PFSK-1 (cell line): Measurements from ENCODE around the gene ARHGAP25.

Source experiments
- FOXP2 ChIP-seq: optimal IDR thresholded peaks from 2 replicates; pipeline ENCODE3; 2011; ENCODE audit warnings: borderline replicate concordance, control low read depth, inconsistent platforms; ENCODE audit not compliant: insufficient read depth; ENCODE audit errors: extremely low read length, extremely low read depth
- POLR2AphosphoS5 ChIP-seq: IDR thresholded peaks from 2 replicates; pipeline ENCODE4 v1.6.1; 2012; ENCODE audit warnings: low read depth, mild to moderate bottlenecking, control low read depth, low read length, moderate library complexity
- SIN3A ChIP-seq: IDR thresholded peaks from 2 replicates; pipeline ENCODE4 v1.6.1; 2012; ENCODE audit warnings: mild to moderate bottlenecking, low read length, moderate library complexity, borderline replicate concordance; ENCODE audit not compliant: insufficient read depth
- TAF1 ChIP-seq: IDR thresholded peaks from 2 replicates; pipeline ENCODE4 v1.6.1; 2012; ENCODE audit warnings: low read length, control low read depth, borderline replicate concordance; ENCODE audit not compliant: insufficient read depth
- TF ChIP-seq, protein P1 (sequence below), 2 experiments: IDR thresholded peaks; 2 replicates each; pipeline versions ENCODE4 v1.6.1 to v1.8.0; 2011 to 2012; ENCODE audit warnings: low read depth in 2 of 2, low read length in 2 of 2, control low read depth in 1 of 2, inconsistent platforms in 1 of 2, mild to moderate bottlenecking in 1 of 2, moderate library complexity in 1 of 2; ENCODE audit not compliant: insufficient read depth in 1 of 2

ARHGAP25 gene

DNA sequence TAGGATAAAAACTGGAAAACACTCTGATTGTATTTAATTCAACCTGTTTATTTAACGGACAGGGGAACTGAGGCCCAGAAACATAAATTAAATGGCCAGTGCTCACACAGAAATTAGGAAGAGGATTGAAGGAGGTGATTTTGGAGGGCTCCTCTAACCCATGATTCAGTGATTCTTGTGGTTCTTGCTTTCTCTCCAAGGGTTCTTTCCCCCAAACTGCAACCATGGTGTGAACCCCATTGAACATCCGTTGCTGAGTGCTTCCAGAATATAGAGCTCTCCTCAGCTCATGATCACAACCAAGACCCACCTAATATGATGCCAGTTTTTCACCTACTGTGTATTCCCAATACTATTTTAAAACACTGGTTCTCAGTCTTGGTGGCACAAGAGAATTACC is 95.1 kb downstream of the ARHGAP25 start:
- TF ChIP-seq, protein P1, sequence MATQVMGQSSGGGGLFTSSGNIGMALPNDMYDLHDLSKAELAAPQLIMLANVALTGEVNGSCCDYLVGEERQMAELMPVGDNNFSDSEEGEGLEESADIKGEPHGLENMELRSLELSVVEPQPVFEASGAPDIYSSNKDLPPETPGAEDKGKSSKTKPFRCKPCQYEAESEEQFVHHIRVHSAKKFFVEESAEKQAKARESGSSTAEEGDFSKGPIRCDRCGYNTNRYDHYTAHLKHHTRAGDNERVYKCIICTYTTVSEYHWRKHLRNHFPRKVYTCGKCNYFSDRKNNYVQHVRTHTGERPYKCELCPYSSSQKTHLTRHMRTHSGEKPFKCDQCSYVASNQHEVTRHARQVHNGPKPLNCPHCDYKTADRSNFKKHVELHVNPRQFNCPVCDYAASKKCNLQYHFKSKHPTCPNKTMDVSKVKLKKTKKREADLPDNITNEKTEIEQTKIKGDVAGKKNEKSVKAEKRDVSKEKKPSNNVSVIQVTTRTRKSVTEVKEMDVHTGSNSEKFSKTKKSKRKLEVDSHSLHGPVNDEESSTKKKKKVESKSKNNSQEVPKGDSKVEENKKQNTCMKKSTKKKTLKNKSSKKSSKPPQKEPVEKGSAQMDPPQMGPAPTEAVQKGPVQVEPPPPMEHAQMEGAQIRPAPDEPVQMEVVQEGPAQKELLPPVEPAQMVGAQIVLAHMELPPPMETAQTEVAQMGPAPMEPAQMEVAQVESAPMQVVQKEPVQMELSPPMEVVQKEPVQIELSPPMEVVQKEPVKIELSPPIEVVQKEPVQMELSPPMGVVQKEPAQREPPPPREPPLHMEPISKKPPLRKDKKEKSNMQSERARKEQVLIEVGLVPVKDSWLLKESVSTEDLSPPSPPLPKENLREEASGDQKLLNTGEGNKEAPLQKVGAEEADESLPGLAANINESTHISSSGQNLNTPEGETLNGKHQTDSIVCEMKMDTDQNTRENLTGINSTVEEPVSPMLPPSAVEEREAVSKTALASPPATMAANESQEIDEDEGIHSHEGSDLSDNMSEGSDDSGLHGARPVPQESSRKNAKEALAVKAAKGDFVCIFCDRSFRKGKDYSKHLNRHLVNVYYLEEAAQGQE (IDR thresholded peaks at IDR 0.05; ENCODE audit: insufficient read depth in 1 of 2, low read depth in 2 of 2, low read length in 2 of 2), result no peak
- TF ChIP-seq TAF1 (no peak), FOXP2 (no peak), SIN3A (no peak), POLR2AphosphoS5 (no peak)

DNA sequence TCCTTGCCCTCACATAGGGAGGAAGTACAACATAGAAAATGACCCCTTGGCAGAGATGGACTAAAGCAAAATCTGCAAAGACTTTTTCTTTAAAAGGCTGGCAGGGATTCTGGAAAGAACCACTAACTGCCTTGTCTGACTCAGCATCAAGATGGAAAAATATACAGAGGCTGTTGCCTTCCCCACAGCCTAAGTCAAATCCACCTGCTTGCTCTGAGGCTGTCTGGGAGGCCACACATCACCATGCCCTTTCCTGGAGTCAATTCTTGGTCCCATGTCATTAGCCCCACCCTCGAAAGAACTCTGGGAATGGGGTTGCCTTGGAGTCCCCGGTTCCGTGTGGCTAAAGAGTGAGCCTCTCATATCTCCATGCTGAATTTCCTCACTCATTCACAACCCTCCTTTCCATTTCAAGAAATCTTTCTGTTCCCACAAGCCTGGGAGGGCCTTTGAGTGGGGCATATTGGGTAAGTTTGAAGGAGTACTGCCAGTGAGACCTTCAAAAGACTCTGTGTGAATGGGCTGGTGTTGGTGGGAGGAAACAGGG is 97.1 kb downstream of the ARHGAP25 start:
- no peak for TF ChIP-seq SIN3A
- TF ChIP-seq TAF1, result no peak
- TF ChIP-seq, protein P1 (IDR thresholded peaks at IDR 0.05; ENCODE audit: insufficient read depth in 1 of 2, low read depth in 2 of 2, low read length in 2 of 2), result no peak
- no peak for TF ChIP-seq FOXP2
- no peak for TF ChIP-seq POLR2AphosphoS5

DNA sequence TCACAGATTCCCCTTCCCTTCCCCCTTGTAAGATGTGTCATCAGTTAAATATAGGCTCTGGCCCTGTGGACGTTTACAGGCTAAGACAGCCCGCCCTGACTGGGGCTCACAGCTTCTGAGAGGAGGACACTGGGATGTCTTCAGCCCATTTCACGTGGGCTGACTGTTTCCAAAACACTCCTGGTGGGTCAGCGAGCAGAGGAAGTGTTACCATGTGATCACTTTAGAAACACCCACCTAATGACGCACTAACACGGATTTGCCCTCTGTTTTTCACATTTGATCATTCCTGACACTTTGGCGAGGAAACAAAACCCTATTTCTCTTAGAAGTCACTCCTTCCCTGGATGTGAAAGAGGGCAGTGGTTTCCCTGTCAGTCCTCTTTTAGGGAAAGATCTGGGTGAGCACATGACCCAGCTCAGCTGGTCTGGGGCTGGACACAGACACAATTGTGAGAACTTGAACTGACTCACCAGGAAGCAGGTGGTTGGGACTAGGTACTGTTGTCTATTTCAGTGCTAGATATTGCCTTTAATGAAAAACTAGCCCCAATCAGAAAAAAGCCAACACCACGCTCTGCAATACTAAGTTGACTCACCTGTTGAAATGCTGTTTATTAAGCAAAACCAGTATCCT is 97.7 kb downstream of the ARHGAP25 start:
- TF ChIP-seq FOXP2 (no peak), TAF1 (no peak), SIN3A (no peak), POLR2AphosphoS5 (no peak)
- TF ChIP-seq, protein P1 (IDR thresholded peaks at IDR 0.05; ENCODE audit: insufficient read depth in 1 of 2, low read depth in 2 of 2, low read length in 2 of 2), result no peak

DNA sequence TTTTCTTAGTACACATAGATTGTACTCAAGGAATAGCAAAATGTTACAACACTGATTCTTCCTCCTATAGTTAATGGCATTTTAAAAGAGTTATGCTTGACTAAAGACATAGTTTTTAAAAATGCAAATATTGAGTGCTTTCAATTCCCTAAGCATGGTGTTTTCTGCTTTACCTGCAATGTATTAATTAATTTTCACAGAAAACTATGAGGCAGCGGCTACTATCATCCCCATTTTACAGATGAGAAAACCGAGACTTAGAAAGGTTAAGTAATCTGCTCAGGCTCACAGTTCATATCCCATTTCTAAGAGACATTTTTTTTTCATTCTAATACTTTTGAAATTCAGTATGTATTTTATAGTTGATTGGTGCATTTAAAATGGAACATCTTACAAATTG is 98.6 kb downstream of the ARHGAP25 start:
- no peak for TF ChIP-seq TAF1
- TF ChIP-seq POLR2AphosphoS5, result no peak
- no peak for TF ChIP-seq SIN3A
- TF ChIP-seq, protein P1 (IDR thresholded peaks at IDR 0.05; ENCODE audit: insufficient read depth in 1 of 2, low read depth in 2 of 2, low read length in 2 of 2), result no peak
- no peak for TF ChIP-seq FOXP2

DNA sequence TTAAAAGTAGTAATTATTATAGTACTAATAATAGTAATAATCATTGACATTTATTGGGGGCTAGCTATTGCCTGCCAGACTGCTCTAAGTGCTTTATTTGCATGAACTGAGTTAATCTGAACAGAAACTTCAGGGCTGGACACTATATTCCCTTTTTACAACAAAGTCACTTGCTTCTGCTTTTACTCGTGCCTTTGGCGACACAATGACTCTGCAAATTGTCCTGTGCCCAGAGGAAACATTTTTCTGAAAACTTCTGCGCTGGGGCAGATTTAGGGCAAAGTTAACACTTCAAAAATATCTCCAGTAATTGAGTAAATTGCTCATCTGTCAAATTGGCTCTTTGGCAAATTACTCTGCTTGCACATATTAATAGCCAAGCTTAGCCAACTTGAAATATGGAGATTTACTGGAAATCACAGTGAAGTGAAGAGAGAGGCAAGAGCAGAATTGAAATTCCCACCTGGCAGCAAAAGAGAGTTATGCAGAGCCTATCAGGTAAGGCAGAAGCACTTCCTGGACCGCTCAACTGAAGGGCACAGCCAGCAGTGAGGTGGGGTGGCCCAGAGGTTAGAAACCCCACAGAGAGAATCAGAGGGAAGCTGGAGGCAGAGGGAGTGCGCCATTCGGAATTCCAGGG is 100.2 kb downstream of the ARHGAP25 start:
- no peak for TF ChIP-seq POLR2AphosphoS5
- no peak for TF ChIP-seq FOXP2
- no peak for TF ChIP-seq TAF1
- TF ChIP-seq, protein P1 (IDR thresholded peaks at IDR 0.05; ENCODE audit: insufficient read depth in 1 of 2, low read depth in 2 of 2, low read length in 2 of 2), result no peak
- TF ChIP-seq SIN3A, result no peak
